SK-N-SH (cell line): ENCODE results near the gene IQCE. TPM values are rescaled to one million over a fixed set of nuclear protein-coding genes. Genes with fewer than 3 reads are reported as not detected.

Source experiments
- CTCF ChIA-PET: fragments of 300-600, 350-600 bp; formaldehyde crosslinking; extraction: SDS; loops from one replicate; lab custom pipeline; 2021; lab: Yijun Ruan, JAX
- POLR2A ChIA-PET: fragments of 350-600 bp; sonication (Branson Sonifier 250); formaldehyde crosslinking; extraction: SDS; loops from one replicate; lab custom pipeline; 2020; ENCODE audit warnings: antibody characterized with exemption, inconsistent platforms; lab: Yijun Ruan, JAX
- DNase-seq: peaks from one replicate; pipeline ENCODE4 v3.0.0; 2012
- H2AFZ ChIP-seq: fragments of 200-600 bp; sonication (generic); 2 replicates; pipeline ENCODE4 v1.8.1; 2016; ENCODE audit warnings: antibody characterized with exemption, mild to moderate bottlenecking, low read depth
- H3F3A ChIP-seq: fragments of 200-600 bp; sonication (generic); replicated peaks from 2 replicates; pipeline ENCODE3; 2016; ENCODE audit warnings: antibody characterized with exemption, mild to moderate bottlenecking; ENCODE audit not compliant: insufficient read depth
- H3K27ac ChIP-seq, 2 experiments: fragments of 200-500 bp in 1 of 2; fragments of 200-600 bp in 1 of 2; sonication (Bioruptor generic) in 1 of 2; sonication (generic), shearing (Covaris generic) in 1 of 2; 2 replicates each; pipeline versions ENCODE4 v1.5.1 to v1.6.1; 2014 to 2016; ENCODE audit warnings: low read depth in 2 of 2, inconsistent platforms in 1 of 2, low read length in 1 of 2, mild to moderate bottlenecking in 1 of 2, mixed read lengths in 1 of 2
- H3K27me3 ChIP-seq: fragments of 200-600 bp; sonication (generic), shearing (Covaris generic); 2 replicates; pipeline ENCODE4 v1.6.1; 2016; ENCODE audit warnings: mixed run types; ENCODE audit not compliant: insufficient read depth
- H3K36me3 ChIP-seq, 2 experiments: fragments of 200-500 bp in 1 of 2; fragments of 200-600 bp in 1 of 2; sonication (Bioruptor generic) in 1 of 2; sonication (generic) in 1 of 2; replicated peaks in 1 of 2; 2 replicates each; pipeline versions ENCODE3 to v1.5.1; 2014 to 2016; ENCODE audit warnings: low read length in 1 of 2, mild to moderate bottlenecking in 1 of 2; ENCODE audit not compliant: insufficient read depth in 2 of 2, control insufficient read depth in 1 of 2
- H3K4me1 ChIP-seq, 2 experiments: fragments of 200-500 bp in 1 of 2; fragments of 200-600 bp in 1 of 2; sonication (Bioruptor generic) in 1 of 2; sonication (generic), shearing (Covaris generic) in 1 of 2; 2 replicates each; pipeline versions ENCODE4 v1.5.1 to v1.6.1; 2014 to 2016; ENCODE audit warnings: low read depth in 1 of 2, low read length in 1 of 2, mixed run types in 1 of 2; ENCODE audit not compliant: insufficient read depth in 2 of 2, control insufficient read depth in 1 of 2
- H3K4me2 ChIP-seq: fragments of 200-600 bp; sonication (generic), shearing (Covaris generic); 2 replicates; pipeline ENCODE4 v1.6.1; 2017; ENCODE audit warnings: mixed run types
- H3K4me3 ChIP-seq, 2 experiments: fragments of 200-500 bp in 1 of 2; fragments of 200-600 bp in 1 of 2; sonication (Bioruptor generic) in 1 of 2; sonication (generic), shearing (Covaris generic) in 1 of 2; 2 replicates each; pipeline versions ENCODE4 v1.5.1 to v1.8.1; 2014 to 2016; ENCODE audit warnings: low read depth in 2 of 2, inconsistent platforms in 1 of 2, low read length in 1 of 2, mild to moderate bottlenecking in 1 of 2, mixed read lengths in 1 of 2, moderate library complexity in 1 of 2
- H3K79me2 ChIP-seq: fragments of 200-600 bp; sonication (generic); 2 replicates; pipeline ENCODE4 v1.8.1; 2017; ENCODE audit warnings: mild to moderate bottlenecking; ENCODE audit not compliant: insufficient read depth
- H3K9ac ChIP-seq: fragments of 200-600 bp; sonication (generic); 2 replicates; pipeline ENCODE4 v1.6.1; 2017; ENCODE audit warnings: mixed run types
- H3K9me2 ChIP-seq: fragments of 200-600 bp; sonication (generic); 2 replicates; pipeline ENCODE4 v1.6.1; 2017; ENCODE audit warnings: mixed run types
- H3K9me3 ChIP-seq: fragments of 200-600 bp; sonication (generic); 2 replicates; pipeline ENCODE4 v1.6.1; 2017; ENCODE audit warnings: mixed run types, mild to moderate bottlenecking, moderate library complexity
- H4K20me1 ChIP-seq: fragments of 200-600 bp; sonication (generic); 2 replicates; pipeline ENCODE4 v1.6.1; 2017; ENCODE audit warnings: mild to moderate bottlenecking, mixed run types; ENCODE audit not compliant: insufficient read depth
- CHD2 ChIP-seq: fragments of 150-350 bp; IDR thresholded peaks from 2 replicates; pipeline ENCODE4 v1.6.1; 2018; ENCODE audit warnings: low read length; ENCODE audit not compliant: partially characterized antibody
- CTCF ChIP-seq: fragments of 200-600 bp; sonication (generic); IDR thresholded peaks from 2 replicates; pipeline ENCODE4 v1.6.1; 2017; ENCODE audit warnings: antibody characterized with exemption, mild to moderate bottlenecking, moderate library complexity
- ELF1 ChIP-seq: IDR thresholded peaks from 2 replicates; pipeline ENCODE4 v1.4.0; 2012
- FOSL2 ChIP-seq: IDR thresholded peaks from 2 replicates; pipeline ENCODE4 v1.4.0; 2012; ENCODE audit warnings: low read depth, mild to moderate bottlenecking, moderate library complexity, borderline replicate concordance
- FOXJ3 ChIP-seq: sonication (generic); formaldehyde crosslinking; IDR thresholded peaks from 2 replicates; pipeline ENCODE4 v1.5.1; 2020; ENCODE audit warnings: mild to moderate bottlenecking, missing genetic modification reagents
- GABPA ChIP-seq: IDR thresholded peaks from 2 replicates; pipeline ENCODE4 v1.4.0; 2012; ENCODE audit warnings: low read depth, mild to moderate bottlenecking
- MXI1 ChIP-seq: IDR thresholded peaks from 2 replicates; pipeline ENCODE4 v1.6.1; 2012; ENCODE audit warnings: mild to moderate bottlenecking, low read depth, low read length, improper control_type of control experiment
- RAD21 ChIP-seq: IDR thresholded peaks from 2 replicates; pipeline ENCODE4 v1.6.1; 2012; ENCODE audit warnings: mild to moderate bottlenecking, low read length
- SIN3A ChIP-seq: IDR thresholded peaks from 2 replicates; pipeline ENCODE4 v1.6.1; 2012; ENCODE audit warnings: low read depth, mild to moderate bottlenecking, low read length, moderate library complexity, borderline replicate concordance
- SMC3 ChIP-seq: IDR thresholded peaks from 2 replicates; pipeline ENCODE4 v1.6.1; 2012; ENCODE audit warnings: low read depth, low read length, improper control_type of control experiment
- TCF12 ChIP-seq: IDR thresholded peaks from 2 replicates; pipeline ENCODE4 v1.4.0; 2012
- USF1 ChIP-seq: IDR thresholded peaks from 2 replicates; pipeline ENCODE4 v1.4.0; 2012; ENCODE audit warnings: low read depth, borderline replicate concordance
- USF2 ChIP-seq: fragments of 150-350 bp; IDR thresholded peaks from 2 replicates; pipeline ENCODE4 v1.6.1; 2017; ENCODE audit warnings: antibody characterized with exemption, low read length, low read depth, borderline replicate concordance
- ZBTB33 ChIP-seq: IDR thresholded peaks from 2 replicates; pipeline ENCODE4 v1.4.0; 2012; ENCODE audit warnings: low read depth, borderline replicate concordance
- WGBS: methylation state at CpG from one replicate; pipeline ENCODE4 v1.1.6; 2017; ENCODE audit warnings: low lambda C conversion rate; 5-methylcytosine and 5-hydroxymethylcytosine counted together
- polyA plus RNA-seq, 3 experiments: library from polyadenylated mRNA; depleted of rRNA; stranded (reverse); fragments of >200 nt; gene quantifications; 2 replicates each; pipeline ENCODE4 v1.2.3, GENCODE V29; 2012

IQCE gene
- polyA plus RNA-seq, 1 of the 3 experiments (the other 2 are of a cell fraction) = 14.4 TPM

GRCh38 chr7:2576742-2577491, 18.1 kb downstream of the IQCE start:
- Histone ChIP-seq H3K9ac (no peak overlapping the region), H3K4me3 (no peak overlapping the region), H3K36me3 (peaks cover 4 to 25% of the 10 kb centered on the region in 2 experiments), H3K9me2 (no peaks in the 10 kb centered on the region), H4K20me1 (no peaks in the 10 kb centered on the region), H3K79me2 (no peaks in the 10 kb centered on the region), H3F3A (no peaks in the 10 kb centered on the region), H3K9me3 (no peaks in the 10 kb centered on the region), H3K4me1 (no peaks in the 10 kb centered on the region), H2AFZ (no peak overlapping the region), H3K27me3 (no peaks in the 10 kb centered on the region), H3K4me2 (no peak overlapping the region), H3K27ac (no peak overlapping the region)
- WGBS = 92% methylated on average over 56 of the region's 56 CpGs
- no peak for TF ChIP-seq USF1
- no peak for TF ChIP-seq TCF12
- no peak for TF ChIP-seq FOSL2
- TF ChIP-seq ELF1 = no peak
- TF ChIP-seq SIN3A = no peak
- no peak for TF ChIP-seq ZBTB33
- TF ChIP-seq USF2 = no peak
- no peak for TF ChIP-seq GABPA
- no peak for TF ChIP-seq RAD21
- TF ChIP-seq MXI1 = no peak
- TF ChIP-seq CTCF = no peak
- TF ChIP-seq FOXJ3 (CRISPR knock-in tag) = no peak
- TF ChIP-seq CHD2 = no peak
- no peak for TF ChIP-seq SMC3
- POLR2A ChIA-PET = no interaction called here
- CTCF ChIA-PET = interaction anchor here (1.5 to 2.7 kb wide), 2 partner anchors 10 to 14 kb away, joined by 4 to 10 read pairs; no protein-coding TSS in a partner anchor
- DNase-seq = no peak
